H1 (cell line): Measurements from ENCODE around the gene SPPL3.

Source experiments
- CTCF ChIP-seq, 3 experiments: IDR thresholded peaks; 1 replicate in 2 of 3; 2 replicates in 1 of 3; pipeline versions ENCODE4 v1.5.1 to v1.6.1; 2011; ENCODE audit warnings: low read length in 3 of 3, mild to moderate bottlenecking in 3 of 3, inconsistent platforms in 2 of 3, low read depth in 1 of 3, moderate library complexity in 1 of 3; ENCODE audit not compliant: insufficient read depth in 1 of 3; ENCODE audit errors: control extremely low read depth in 1 of 3
- GABPA ChIP-seq: IDR thresholded peaks from 2 replicates; pipeline ENCODE4 v1.6.1; 2011; ENCODE audit warnings: mild to moderate bottlenecking, low read length, moderate library complexity, borderline replicate concordance; ENCODE audit not compliant: insufficient read depth
- RAD21 ChIP-seq, 2 experiments: IDR thresholded peaks in 1 of 2; conservative IDR thresholded peaks in 1 of 2; 2 replicates each; pipeline ENCODE4 v1.6.1; 2011; ENCODE audit warnings: low read depth in 2 of 2, low read length in 2 of 2, improper control_type of control experiment in 1 of 2, inconsistent platforms in 1 of 2, mild to moderate bottlenecking in 1 of 2, moderate library complexity in 1 of 2
- SIN3A ChIP-seq, 2 experiments: IDR thresholded peaks in 1 of 2; conservative IDR thresholded peaks in 1 of 2; 2 replicates each; pipeline ENCODE4 v1.6.1; 2011 to 2012; ENCODE audit warnings: low read length in 2 of 2, improper control_type of control experiment in 1 of 2, low read depth in 1 of 2, mild to moderate bottlenecking in 1 of 2
- SRF ChIP-seq: IDR thresholded peaks from 2 replicates; pipeline ENCODE4 v1.6.1; 2011; ENCODE audit warnings: mild to moderate bottlenecking, low read depth, low read length, moderate library complexity
- YY1 ChIP-seq: IDR thresholded peaks from 2 replicates; pipeline ENCODE4 v1.6.1; 2011; ENCODE audit warnings: low read depth, mild to moderate bottlenecking, low read length
- TF ChIP-seq, protein P1 (sequence below): IDR thresholded peaks from 2 replicates; pipeline ENCODE4 v1.6.1; 2011; ENCODE audit warnings: low read depth, mild to moderate bottlenecking, low read length; ENCODE audit not compliant: insufficient read depth

GRCh38 chr12:120814203-120814902 lies 89.8 kb downstream of the SPPL3 start:
- TF ChIP-seq RAD21 (IDR thresholded peaks at IDR 0.05 in 1 of 2, conservative IDR thresholded peaks at IDR 0.05 in 1 of 2; ENCODE audit: low read depth in 2 of 2, low read length in 2 of 2) (no peak), GABPA (no peak), CTCF (IDR thresholded peaks at IDR 0.05; ENCODE audit: control extremely low read depth in 1 of 3, insufficient read depth in 1 of 3, low read depth in 1 of 3, low read length in 3 of 3) (no peak), SIN3A (conservative IDR thresholded peaks at IDR 0.05 in 1 of 2, IDR thresholded peaks at IDR 0.05 in 1 of 2; ENCODE audit: low read depth in 1 of 2, low read length in 2 of 2) (no peak), SRF (no peak), YY1 (no peak)
- TF ChIP-seq, protein P1, sequence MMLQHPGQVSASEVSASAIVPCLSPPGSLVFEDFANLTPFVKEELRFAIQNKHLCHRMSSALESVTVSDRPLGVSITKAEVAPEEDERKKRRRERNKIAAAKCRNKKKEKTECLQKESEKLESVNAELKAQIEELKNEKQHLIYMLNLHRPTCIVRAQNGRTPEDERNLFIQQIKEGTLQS = no peak
